ENCODE data around the gene ZNF536.

DNA sequence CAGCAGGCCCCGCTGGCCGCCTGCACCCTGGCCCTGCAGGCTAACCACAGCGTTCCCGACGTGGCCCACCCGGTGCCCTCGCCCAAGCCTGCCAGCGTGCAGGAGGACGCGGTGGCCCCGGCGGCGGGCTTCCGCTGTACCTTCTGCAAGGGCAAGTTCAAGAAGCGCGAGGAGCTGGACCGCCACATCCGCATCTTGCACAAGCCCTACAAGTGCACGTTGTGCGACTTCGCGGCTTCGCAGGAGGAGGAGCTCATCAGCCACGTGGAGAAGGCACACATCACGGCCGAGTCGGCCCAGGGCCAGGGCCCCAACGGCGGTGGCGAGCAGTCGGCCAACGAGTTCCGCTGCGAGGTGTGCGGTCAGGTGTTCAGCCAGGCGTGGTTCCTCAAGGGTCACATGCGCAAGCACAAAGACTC lies 72.1 kb downstream of the ZNF536 start:
- TF ChIP-seq CTCF (IDR thresholded peaks at IDR 0.05) (no peak), ZNF671 (CRISPR knock-in tag; IDR thresholded peaks at IDR 0.05) (no peak), AFF4 (CRISPR knock-in tag; IDR thresholded peaks at IDR 0.05; ENCODE audit: borderline replicate concordance) (no peak), KAT7 (CRISPR knock-in tag; IDR thresholded peaks at IDR 0.05; ENCODE audit: borderline replicate concordance) (no peak), FOXK1 (CRISPR knock-in tag; IDR thresholded peaks at IDR 0.05) (no peak)
- TF ChIP-seq, protein P1, sequence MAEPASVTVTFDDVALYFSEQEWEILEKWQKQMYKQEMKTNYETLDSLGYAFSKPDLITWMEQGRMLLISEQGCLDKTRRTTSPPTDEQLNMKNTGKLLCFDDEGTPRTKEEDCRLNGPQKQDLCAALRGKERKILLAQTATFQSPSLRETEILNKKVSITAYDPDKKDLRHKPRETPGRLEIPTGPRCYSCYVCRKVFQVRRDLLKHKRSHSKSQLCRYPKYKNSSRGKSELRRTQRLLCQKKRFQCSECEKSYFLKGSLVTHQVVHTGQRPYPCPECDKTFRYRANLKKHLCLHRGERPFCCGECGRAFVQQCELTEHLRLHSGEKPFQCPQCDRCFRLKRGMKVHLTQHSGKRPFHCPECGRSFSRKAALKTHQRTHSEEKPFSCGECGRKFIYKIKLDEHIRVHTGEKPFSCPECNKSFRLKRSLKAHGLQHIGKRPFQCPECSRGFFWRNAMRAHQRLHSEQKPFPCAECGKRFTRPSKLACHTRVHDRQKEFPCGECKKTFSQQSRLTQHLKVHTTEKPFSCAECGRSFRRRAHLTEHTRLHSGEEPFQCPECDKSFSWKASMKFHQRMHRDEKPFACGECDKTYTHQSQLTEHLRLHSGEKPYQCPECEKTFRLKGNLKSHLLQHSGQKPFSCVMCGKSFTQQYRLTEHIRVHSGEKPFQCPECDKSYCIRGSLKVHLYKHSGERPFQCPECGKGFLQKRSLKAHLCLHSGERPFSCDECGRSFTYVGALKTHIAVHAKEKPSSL (CRISPR knock-in tag; conservative IDR thresholded peaks at IDR 0.05), result no peak
